Measurements from ENCODE around the gene FCF1. TPM values are rescaled to one million over a fixed set of nuclear protein-coding genes. Genes with fewer than 3 reads are reported as not detected.

Gene FCF1
- total and polyA plus RNA-seq, 2 of the 13 experiments (the other 11 are each of a cell fraction or from before 2014, with no cell fraction given): 31.0 to 44.4 TPM

GRCh38 chr14:74712499-74713394 is at the start of gene FCF1, which contains the start of gene AREL1 (continued):
- TF ChIP-seq ZNF687 (CRISPR knock-in tag; IDR thresholded peaks at IDR 0.05) (peak; percentile 72), ZBTB46 (CRISPR knock-in tag; IDR thresholded peaks at IDR 0.05; ENCODE audit: borderline replicate concordance) (no peak), MXD3 (CRISPR knock-in tag; IDR thresholded peaks at IDR 0.05) (no peak), NR2F2 (IDR thresholded peaks at IDR 0.05; ENCODE audit: borderline replicate concordance, low read depth) (0 out of 2 replicates have a peak, but pooled peaks have one; percentile 12), BORCS8-MEF2B (CRISPR knock-in tag; IDR thresholded peaks at IDR 0.05) (peak; percentile 44; the same call in 1 of the 2 replicates), CHD4 (IDR thresholded peaks at IDR 0.05; ENCODE audit: borderline replicate concordance, low read length) (no peak), MXI1 (IDR thresholded peaks at IDR 0.05; ENCODE audit: borderline replicate concordance, low read depth, low read length) (peak; percentile 82; the same call in 1 of the 3 replicates), PITX1 (CRISPR knock-in tag; IDR thresholded peaks at IDR 0.05) (peak; percentile 60; the same call in 1 of the 2 replicates), ARNT (IDR thresholded peaks at IDR 0.05) (no peak), MIER3 (CRISPR knock-in tag; IDR thresholded peaks at IDR 0.05; ENCODE audit: borderline replicate concordance) (peak; percentile 76; the same call in 1 of the 2 replicates), FOSL2 (CRISPR knock-in tag; IDR thresholded peaks at IDR 0.05) (0 out of 2 replicates have a peak, but pooled peaks have one; percentile 24), NFKB2 (CRISPR knock-in tag; IDR thresholded peaks at IDR 0.05; ENCODE audit: borderline replicate concordance) (peak; percentile 18; the same call in 1 of the 2 replicates), E2F1 (CRISPR knock-in tag; IDR thresholded peaks at IDR 0.05) (no peak), HDAC6 (IDR thresholded peaks at IDR 0.05; ENCODE audit: low read depth, low read length) (no peak), ZNF225 (CRISPR knock-in tag; IDR thresholded peaks at IDR 0.05) (0 out of 2 replicates have a peak, but pooled peaks have one; percentile 76), KDM5B (CRISPR knock-in tag; IDR thresholded peaks at IDR 0.05; ENCODE audit: borderline replicate concordance) (peak; percentile 40; the same call in 1 of the 2 replicates), GATAD2A (CRISPR knock-in tag; IDR thresholded peaks at IDR 0.05) (peak; percentile 53), MTA3 (CRISPR knock-in tag; IDR thresholded peaks at IDR 0.05) (no peak)
